NK-92 (cell line): ENCODE data around the gene PCK2.

Source experiments
- DNase-seq: peaks from one replicate; lab custom pipeline; 2025; ENCODE audit not compliant: unreplicated experiment; lab: John Stamatoyannopoulos, UW

Gene PCK2

DNA sequence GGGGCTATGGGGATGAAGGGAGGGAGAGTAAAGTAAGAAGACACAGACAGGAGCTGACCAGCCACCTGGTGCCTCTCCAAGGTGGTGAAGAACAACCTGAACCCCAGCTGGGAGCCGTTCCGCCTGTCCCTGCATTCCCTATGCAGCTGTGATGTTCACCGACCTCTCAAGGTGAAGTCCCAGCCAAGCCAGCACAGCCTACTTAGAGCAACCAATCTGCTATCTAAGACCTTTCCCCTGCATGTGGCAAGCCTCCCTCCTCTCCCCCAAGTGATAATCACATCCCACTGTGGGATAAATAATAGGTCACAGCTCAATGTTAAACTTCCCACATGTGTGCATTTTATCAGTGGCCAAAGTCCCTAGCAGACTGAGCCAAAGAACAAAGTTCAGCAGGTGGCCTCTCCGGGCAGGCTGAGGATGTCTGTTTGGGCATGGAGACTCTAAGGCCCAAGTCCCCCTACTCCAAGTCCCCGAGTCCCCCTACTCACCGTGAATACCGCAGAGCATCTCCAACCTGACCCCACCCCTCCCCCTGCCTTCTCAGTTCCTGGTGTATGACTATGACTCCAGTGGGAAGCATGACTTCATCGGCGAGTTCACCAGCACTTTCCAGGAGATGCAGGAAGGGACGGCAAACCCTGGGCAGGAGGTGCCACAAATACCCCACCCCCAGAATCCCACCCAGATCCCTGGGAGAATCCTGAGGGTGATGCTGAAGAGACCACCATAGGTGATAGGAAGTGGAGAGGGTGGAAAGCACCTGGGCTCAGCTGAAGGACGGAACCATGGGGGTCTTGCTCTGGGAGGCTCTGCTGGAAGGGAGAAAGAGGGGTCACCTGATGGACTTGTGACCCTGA lies 19.3 kb upstream of the PCK2 start:
- no peak for DNase-seq

DNA sequence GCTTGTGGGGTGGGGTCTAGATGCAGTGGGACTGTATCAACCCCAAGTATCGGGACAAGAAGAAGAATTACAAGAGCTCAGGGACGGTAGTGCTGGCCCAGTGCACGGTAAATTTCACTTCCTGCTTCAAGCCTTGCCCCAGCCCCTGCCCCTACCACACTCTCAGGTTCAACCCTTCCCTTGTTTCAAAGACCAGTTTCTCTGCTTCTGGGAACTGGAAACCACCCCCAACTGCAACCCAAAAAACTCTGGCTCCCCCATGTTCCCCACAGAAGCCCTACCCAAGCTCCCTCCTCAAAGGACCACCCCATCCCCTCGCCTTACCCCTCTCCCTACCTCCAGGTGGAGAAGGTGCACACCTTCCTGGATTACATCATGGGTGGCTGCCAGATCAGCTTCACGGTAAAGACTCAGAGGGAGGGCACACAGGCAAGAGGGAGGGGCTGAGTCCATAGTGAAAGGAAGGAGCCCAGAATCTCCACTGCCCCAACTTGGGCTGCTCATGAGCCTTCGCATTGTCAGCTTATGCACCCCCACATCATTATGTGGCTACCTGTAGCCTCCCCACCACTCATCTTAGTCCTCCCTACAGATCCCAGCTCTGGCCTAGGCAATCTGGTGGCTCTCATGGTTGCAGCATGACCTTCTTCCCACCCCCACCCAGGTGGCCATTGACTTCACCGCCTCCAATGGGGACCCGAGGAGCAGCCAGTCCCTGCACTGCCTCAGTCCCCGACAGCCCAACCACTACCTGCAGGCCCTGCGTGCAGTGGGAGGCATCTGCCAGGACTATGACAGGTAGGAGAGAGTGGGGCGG lies 18.4 kb upstream of the PCK2 start:
- no peak for DNase-seq

DNA sequence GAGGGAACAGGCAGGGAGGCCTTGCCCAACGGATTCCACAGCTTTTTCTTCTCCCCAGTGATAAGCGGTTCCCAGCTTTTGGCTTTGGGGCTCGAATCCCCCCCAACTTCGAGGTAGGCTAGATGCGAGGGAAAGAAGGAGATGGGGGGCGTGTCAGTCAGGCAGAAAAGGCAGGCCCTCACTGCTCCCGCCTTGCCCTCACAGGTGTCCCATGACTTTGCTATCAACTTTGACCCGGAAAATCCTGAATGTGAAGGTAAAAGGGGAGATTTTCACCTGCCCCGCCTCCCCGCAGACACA lies 17.9 kb upstream of the PCK2 start:
- no peak for DNase-seq

DNA sequence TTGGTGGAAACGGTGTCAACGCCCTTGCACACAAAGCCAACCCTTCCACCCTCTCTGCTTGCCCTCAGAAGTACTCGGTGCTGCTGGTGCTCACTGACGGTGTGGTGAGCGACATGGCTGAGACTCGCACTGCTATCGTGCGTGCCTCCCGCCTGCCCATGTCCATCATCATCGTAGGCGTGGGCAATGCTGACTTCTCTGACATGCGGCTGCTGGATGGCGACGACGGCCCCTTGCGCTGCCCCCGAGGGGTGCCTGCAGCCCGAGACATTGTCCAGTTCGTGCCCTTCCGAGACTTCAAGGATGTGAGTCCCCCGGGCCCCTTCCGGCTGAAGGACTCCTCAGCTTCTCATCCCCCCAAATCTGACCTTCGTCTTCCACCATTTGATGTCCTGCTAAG lies 17.0 kb upstream of the PCK2 start:
- DNase-seq: no peak

DNA sequence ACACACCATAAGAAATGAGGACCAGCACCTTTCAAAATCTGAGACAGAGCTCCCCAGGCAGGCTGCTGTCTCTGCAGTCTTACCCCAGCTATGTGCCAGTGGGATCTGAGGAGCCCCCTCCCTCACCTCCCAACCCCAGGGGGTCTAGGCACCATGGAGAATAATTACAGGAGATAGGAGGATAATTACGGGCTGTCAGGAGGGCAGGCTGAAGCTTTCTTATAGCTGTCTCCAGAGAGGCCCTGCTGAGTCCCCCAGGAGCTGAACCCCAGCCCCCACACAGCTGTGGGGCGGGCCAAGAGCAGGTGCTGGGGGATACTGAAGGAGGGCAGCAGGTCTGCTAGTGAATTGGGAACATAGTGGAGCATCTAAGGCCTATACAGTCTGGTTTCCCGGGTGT lies 16.0 kb upstream of the PCK2 start:
- no peak for DNase-seq

DNA sequence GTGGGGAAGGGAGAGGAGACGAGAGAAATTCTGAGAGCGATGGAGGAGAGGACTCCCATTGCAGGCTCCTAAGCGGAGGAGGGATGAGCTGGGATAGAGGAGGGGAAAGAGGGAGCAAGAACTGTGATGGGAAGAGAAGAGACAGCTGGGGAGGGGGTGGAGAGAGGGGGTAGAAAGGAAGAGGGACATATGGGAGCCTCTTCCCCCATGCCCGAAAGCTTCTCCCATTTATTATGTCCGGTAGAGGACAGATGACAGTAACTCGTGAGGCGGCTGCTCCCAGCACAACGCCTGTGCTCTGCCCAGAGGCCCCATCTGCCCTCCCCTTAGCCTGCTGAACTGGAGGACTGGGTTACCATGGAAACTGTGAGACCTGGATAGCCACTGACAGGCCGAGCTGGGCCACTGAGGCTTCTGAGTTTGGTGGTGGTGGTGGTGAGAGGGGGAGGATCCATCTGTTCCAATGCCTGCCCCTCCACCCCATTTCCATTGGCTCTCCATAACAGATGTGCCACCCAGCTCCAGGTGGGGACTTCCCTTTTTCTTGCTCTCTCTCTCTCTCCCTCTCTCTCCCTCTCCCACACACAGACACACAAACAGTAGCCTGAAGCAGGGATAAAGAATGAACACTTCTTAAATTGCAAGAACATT lies 14.5 kb upstream of the PCK2 start:
- no peak for DNase-seq

DNA sequence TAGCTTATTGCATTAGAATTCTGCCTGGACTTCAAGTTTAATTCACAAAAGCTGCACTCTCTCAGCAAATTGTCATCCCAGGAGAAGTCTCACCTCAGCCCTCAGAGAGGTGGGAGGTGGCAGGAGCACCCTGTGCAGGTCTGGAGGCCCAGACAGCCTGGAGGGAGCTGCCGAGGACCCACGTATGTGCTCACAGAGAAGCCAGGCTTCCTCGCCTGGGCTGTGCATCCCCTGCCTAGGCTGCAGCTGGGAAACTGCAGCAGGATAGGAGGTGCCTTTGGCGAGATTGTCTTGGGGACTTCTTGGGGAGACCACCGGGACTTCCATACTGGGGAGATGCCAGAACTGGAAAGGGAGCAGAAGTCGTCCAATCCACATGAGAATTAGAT lies 14.0 kb upstream of the PCK2 start:
- no peak for DNase-seq

DNA sequence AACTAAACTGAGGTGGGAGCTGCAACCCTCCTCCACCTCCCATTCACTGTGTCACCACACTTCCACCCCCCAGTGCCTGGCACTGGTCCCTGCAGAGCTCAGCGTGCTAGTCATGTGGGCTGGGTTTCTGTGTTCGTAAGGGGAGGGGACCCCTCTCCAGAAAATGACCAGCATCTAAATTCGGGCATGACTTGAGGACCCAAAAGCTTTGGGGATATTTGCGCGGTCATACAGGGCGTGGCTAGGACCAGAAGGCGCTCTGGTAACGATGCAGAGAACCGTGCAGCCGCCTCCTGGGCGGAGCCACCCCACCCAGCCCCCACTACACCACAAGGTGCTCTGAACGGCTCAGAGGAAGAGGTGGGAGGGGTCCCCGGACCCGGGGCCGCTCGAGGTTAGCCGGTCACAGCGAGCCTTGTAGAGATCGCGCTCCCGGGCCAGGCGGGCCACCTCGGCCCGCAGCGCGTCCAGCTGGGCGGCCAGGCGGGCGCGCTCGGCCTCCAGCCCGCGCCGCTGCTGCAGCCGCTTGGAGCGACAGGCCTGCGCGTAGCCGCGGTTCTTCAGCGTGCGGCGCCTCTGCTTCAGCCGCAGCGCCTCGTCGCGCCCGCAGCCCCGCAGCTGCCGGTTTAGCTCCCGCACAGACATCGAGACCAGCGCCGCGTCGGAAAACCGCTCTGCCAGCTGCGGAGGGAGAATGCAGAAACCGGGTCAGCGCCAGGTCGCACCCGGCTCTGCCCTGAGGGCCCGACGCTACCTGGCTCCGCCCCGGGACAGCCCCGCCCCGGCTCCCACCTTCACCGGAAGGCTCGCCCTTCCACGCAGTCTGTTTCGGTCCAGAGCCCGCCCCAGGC lies 13.0 kb upstream of the PCK2 start:
- no peak for DNase-seq

DNA sequence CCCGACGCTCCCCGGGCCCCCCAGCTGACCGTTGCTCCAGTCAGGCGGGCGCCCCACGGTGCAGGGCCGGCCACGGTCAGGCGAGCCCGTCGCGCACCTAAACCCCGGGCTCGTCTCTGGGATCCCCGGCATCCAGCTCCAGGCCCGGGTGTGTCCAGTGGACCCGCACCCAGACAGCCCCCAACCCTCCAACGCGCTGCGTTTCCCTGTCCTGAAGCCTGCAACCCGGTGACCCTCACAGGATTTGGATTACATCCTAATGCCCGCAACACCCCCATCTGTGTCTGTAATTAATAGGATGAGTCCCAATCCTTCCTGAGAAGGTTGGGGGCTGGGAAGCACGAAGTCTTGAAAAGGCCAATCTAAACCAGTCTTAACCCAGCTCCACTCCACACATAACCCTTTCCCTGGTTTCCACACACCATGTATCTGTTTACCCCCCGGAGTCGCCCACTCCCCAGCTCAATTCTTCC lies 12.3 kb upstream of the PCK2 start:
- DNase-seq: no peak

DNA sequence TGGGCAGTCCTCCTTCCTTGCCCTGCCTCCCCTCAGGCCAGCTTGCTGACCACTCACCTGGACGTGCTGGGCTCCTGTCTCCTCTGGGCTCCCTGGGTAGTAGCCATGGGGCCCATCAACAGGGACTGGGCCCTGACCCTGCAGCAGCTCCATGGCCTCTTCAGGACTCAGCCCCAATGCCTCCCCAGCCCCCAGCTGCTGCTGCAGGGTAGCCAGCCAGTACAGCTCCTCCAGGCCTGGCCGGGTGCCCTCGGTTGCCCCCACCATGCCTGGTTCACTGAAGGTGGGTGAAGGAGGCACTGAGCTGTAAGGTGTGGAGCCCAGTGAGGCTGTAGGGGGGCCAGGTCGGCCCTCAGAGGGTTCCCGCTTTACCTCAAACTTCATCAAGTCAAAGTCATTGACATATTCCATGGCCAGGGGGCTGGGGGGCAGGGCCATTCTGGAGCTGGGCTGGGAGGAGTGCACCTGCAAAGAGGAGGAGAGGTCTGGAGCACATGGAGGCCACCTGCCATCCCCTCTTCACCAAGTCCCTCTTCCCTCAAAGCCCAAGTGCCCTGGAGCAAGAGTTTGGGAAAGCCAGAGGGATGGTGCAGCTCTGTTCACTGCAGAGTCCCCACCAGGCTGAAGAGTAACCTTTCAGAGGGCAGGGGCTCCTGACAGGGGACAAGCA lies 11.6 kb upstream of the PCK2 start:
- no peak for DNase-seq

DNA sequence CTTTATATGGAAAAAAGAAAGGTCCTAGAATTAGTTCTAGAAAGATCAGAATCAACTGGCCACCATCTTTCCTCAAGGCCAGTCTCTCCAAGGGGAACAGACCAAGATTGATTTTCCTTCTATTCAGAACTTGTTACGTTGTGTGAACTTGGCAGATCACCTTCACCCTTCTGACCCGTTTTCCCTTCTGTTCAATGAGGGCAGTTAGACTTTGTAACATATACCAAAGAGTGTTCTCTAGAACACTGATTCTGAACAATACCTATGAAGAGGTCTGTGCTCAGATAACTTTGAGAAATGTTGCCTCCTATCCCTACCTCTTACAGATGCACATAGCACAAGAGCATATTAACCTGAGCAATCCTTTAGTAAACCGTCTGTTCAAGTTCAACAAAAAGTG lies 10.6 kb upstream of the PCK2 start:
- no peak for DNase-seq

DNA sequence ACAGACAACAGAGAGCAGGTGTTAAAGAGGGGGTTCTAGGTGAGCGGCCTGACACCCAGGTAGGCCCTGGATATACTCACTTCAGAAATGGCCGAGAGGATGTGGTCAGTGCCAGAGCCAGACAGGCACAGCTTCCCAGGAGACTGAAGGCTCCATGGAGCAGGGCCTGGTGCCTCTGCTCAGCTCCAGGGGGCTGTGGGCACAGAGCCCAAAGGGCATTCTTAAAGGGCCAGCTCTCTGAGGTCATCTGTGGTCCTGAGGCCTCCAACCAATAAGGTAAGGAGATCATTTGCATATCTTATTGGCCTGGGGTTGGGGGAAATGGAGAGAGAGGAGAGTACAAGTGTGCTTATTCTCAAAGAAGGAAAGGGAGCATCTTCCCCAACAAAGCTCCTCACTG lies 9.7 kb upstream of the PCK2 start:
- DNase-seq: no peak

DNA sequence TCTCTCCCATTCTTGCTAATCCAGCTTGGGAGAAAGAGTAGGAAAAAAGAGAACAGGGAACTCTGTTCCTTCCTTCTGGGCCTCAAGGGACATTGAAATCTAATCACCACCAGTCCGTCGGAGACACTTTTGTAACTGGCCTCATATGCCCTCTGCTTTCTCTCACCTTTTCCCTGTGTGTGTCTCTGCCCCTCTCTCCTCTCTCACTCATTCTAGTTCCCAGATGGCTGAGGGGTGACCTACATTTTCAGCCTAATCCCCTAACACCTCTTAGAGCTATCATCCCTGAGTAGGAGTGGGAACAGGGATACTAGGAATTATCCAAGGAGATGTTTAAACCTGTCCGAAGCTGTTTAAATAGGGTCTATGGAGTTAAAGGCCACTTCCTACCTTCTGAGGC lies 8.9 kb upstream of the PCK2 start:
- DNase-seq: no peak

DNA sequence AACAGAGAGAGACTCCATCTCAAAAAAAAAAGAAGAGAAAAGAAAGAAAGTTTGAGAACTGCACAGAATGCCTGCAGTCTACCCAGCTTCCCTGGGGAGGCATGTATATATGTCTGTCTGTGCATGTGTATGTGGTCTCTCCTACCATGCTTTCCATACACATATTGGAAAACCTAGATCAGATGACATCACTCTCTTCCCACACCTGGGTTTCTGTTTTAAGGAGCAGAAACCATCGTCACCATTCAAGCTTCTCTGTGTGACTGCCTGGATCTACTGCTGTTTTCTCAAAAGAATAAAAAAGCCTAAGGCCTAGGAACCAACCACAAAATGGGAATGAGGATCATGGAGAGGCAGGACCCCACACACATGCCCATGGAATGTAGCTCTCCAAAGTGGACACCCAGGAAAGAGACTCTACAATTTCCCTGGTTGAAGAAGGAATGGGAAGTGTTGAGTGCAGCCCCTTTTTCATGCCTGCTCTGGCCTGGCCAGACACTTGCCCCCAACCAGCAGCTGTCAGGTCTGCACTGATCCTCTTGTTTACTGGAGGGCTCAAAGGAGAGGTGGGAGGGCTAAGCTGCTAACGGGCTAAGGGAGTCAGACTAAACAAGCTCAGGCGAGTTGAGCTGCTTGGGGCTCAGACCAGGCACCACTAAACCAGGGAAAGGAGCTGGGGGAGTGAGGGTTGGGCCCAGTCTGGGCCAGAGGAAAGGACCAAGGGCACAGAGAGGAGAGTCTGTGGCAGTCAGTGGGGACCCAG lies 7.7 kb upstream of the PCK2 start:
- no peak for DNase-seq

DNA sequence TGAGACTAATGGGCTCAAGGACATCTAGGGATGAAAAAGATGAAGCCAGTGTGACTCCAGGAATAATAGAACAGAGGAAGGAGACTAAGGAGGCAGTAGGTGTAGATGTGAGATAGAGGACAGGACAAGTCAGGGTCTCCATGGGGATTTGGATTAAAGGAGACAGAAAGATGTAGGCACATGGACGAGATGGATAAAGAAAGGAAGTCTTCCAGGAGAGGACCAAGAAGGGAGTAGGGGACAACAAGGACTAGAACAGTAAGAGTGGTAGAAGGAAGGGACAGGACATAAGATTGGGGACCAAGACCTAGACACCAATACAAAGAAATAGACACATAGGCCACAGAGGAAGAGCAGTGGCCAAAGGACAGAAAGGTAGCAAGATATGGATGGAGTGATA lies 7.1 kb upstream of the PCK2 start:
- DNase-seq: no peak

DNA sequence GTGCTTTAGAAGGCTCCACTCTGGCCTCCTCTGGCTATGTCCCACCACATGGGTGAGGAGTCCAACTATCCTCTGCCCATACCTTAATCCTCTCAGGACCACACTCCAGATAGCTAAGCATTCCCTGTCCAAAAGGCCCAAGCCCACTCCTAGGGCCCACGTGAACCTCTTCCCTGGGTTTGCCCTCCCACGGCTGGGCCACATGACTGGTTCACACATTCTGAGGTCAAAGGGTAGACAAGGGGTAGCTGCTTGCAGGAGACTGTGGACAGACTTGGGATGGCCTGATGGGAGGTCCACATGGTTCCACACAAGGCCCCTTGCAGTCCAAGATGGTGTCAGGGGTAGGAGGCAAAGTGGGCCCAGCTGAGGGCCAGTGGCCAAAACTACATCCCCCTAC lies 6.0 kb upstream of the PCK2 start:
- DNase-seq: no peak

DNA sequence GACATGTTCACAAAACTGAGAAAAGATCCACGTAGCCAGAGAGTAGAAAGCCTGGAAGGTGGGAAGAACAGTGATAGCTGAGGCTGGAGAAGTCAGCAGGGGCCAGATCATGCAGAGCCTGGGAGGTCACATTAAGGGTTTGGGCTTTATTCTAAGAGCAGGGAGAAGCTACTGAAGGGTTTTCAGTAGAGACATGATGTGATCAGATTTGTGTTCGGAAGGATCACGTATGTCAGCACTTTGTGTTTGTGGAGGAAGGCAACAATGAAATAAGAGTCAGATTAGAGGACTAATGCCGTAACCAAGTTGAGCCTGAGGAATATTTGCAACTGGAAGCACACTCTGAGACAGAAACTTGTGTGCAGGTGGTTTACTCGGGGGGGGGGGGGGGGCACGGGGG lies 4.2 kb upstream of the PCK2 start:
- no peak for DNase-seq

DNA sequence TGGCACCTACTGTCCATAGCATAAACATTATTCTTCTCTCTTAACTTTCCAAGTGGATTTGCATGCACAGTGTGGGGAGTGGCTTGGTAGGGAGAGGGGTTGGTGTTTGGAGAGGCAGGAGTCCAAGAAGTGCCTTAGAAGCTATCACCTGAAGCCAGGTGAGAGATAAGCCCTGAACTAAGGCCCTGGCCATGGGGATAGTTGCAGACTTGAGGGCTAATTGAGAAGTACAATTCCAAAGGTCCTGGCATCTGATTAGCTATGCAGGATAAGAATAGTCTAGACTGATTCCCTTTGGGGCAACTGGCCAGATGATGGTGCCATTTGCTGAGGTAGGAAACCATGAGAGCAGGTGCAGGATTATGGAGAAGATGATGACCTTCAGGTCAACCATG lies 2.0 kb upstream of the PCK2 start:
- no peak for DNase-seq

DNA sequence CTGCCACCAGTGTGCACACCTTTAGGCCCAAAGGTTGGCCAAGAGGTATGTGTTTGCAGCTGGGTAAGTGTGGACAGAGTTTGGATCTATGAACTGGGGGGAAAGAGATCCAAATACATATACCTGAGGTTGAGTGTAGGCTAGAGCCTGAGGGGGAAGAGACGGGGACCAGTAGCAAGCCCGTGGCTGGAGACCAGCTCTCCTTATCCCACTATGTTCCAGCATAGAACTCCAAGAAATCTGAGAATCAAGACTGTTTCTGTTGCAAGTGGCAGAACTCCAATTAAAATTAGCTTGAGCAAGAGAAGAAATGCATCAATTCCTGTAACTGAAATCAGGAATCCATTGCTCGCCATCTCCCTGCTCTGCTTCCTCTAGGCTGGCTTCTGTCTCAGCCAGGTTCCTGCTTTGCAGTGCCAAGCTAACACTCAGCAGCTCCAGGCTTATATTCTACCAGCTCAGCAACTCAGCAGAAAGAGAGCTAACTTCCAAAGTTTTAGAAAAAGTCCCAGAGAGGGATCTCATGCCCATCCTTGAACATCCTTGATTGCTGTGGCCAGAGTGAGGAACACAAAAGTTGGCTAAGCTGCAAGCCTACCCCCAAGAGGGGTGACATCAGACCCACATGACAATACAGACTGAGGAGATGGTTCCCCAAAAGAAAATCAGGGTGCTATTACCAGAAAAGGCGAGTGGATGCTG lies 1.5 kb upstream of the PCK2 start:
- no peak for DNase-seq
